A549 (cell line): ENCODE data around the gene MCM5. TPM values are rescaled to one million over a fixed set of nuclear protein-coding genes. Genes with fewer than 3 reads are reported as not detected.
A peak's percentile ranks its signal among the peaks of the same experiment; 100 is the strongest.

Source experiments
- ATAC-seq, 2 experiments: fragments of 200-7000 bp in 1 of 2; fragments of >200 bp in 1 of 2; cut with Nextera tagmentation in 1 of 2; cut with Tn5 transposase in 1 of 2; 3 replicates each; pipeline versions ENCODE4 v1.8.0 to v1.9.1; 2018 to 2020; ENCODE audit warnings: mild to moderate bottlenecking in 1 of 2, moderate library complexity in 1 of 2
- CTCF ChIA-PET: fragments of 300-600 bp; sonication (Branson Sonifier 250); formaldehyde crosslinking; extraction: SDS; loops from one replicate; lab custom pipeline; 2021; ENCODE audit warnings: antibody characterized with exemption, inconsistent platforms; lab: Yijun Ruan, JAX
- POLR2A ChIA-PET: fragments of 350-600 bp; formaldehyde crosslinking; extraction: SDS; loops from one replicate; lab custom pipeline; 2021; ENCODE audit warnings: antibody characterized with exemption, inconsistent platforms; lab: Yijun Ruan, JAX
- DNase-seq, 2 experiments: peaks; one replicate each; pipeline versions ENCODE4 v3.0.0 to v3.0.0-alpha.2; 2011 to 2016; ENCODE audit warnings: low read depth in 1 of 2, low spot score in 1 of 2
- FAIRE-seq: peaks from 2 replicates; lab custom pipeline; 2011; peaks lifted over from hg19 to GRCh38; lab: Jason Lieb, UNC
- H3K27ac ChIP-seq, 2 experiments: fragments of >200 bp; sonication (Bioruptor Twin); formaldehyde crosslinking; 3 replicates each; pipeline ENCODE4 v1.5.1; 2016 to 2017
- H3K4me1 ChIP-seq: fragments of >200 bp; sonication (Bioruptor Twin); formaldehyde crosslinking; 3 replicates; pipeline ENCODE4 v1.6.1; 2016
- H3K4me2 ChIP-seq: fragments of >200 bp; sonication (Bioruptor Twin); formaldehyde crosslinking; 3 replicates; pipeline ENCODE4 v1.6.1; 2016
- H3K4me3 ChIP-seq: fragments of >200 bp; sonication (Bioruptor Twin); formaldehyde crosslinking; 3 replicates; pipeline ENCODE4 v1.5.1; 2016
- H3K9me3 ChIP-seq: fragments of >200 bp; sonication (Bioruptor Twin); formaldehyde crosslinking; 3 replicates; pipeline ENCODE4 v1.6.1; 2016
- CBX8 ChIP-seq: fragments of 200-600 bp; sonication (generic); IDR thresholded peaks from 2 replicates; pipeline ENCODE4 v1.6.1; 2016
- CEBPB ChIP-seq, 2 experiments: fragments of >200 bp in 1 of 2; sonication (Bioruptor Twin) in 1 of 2; formaldehyde crosslinking in 1 of 2; IDR thresholded peaks; 2 replicates each; pipeline ENCODE4 v1.6.1; 2012 to 2016
- CHD2 ChIP-seq: fragments of 150-350 bp; IDR thresholded peaks from 2 replicates; pipeline ENCODE4 v1.6.1; 2014; ENCODE audit warnings: low read length; ENCODE audit not compliant: partially characterized antibody
- CHD4 ChIP-seq: fragments of 200-600 bp; sonication (generic); IDR thresholded peaks from 2 replicates; pipeline ENCODE4 v1.6.1; 2016; ENCODE audit warnings: antibody characterized with exemption, mild to moderate bottlenecking, borderline replicate concordance
- ESRRA ChIP-seq: fragments of 150-350 bp; IDR thresholded peaks from 2 replicates; pipeline ENCODE4 v1.6.1; 2014; ENCODE audit warnings: mild to moderate bottlenecking, low read length, borderline replicate concordance
- FOSL2 ChIP-seq, 2 experiments: fragments of 450-650 bp in 1 of 2; fragments of >200 bp in 1 of 2; sonication (Bioruptor Twin) in 1 of 2; formaldehyde crosslinking; IDR thresholded peaks; 2 replicates each; pipeline versions ENCODE4 v1.5.0 to v1.6.1; 2016 to 2020; ENCODE audit warnings: mild to moderate bottlenecking in 1 of 2, moderate library complexity in 1 of 2
- HDAC2 ChIP-seq: fragments of 200-600 bp; sonication (generic); IDR thresholded peaks from 2 replicates; pipeline ENCODE4 v1.6.1; 2016
- HOXA7 ChIP-seq: fragments of 250-450 bp; sonication (Bioruptor Pico); IDR thresholded peaks from 2 replicates; pipeline ENCODE4 v1.5.0; 2020; ENCODE audit warnings: mild to moderate bottlenecking, moderate library complexity
- HOXB13 ChIP-seq: fragments of 250-450 bp; sonication (Bioruptor Pico); IDR thresholded peaks from 2 replicates; pipeline ENCODE4 v1.5.0; 2020; ENCODE audit warnings: low read depth, mild to moderate bottlenecking, moderate library complexity
- HOXB5 ChIP-seq: fragments of 250-450 bp; sonication (Bioruptor Pico); IDR thresholded peaks from 2 replicates; pipeline ENCODE4 v1.5.0; 2020; ENCODE audit warnings: mild to moderate bottlenecking, moderate library complexity
- JUN ChIP-seq, 2 experiments: fragments of >200 bp; sonication (Bioruptor Twin); formaldehyde crosslinking; IDR thresholded peaks; 2 replicates in 1 of 2; 3 replicates in 1 of 2; pipeline ENCODE4 v1.6.1; 2016 to 2017
- KDM1A ChIP-seq: fragments of 200-600 bp; sonication (generic); IDR thresholded peaks from 2 replicates; pipeline ENCODE4 v1.6.1; 2016; ENCODE audit warnings: low read depth, mild to moderate bottlenecking
- MAZ ChIP-seq: fragments of 150-350 bp; IDR thresholded peaks from 2 replicates; pipeline ENCODE4 v1.6.1; 2014; ENCODE audit warnings: antibody characterized with exemption, low read depth, low read length, borderline replicate concordance
- MYC ChIP-seq: IDR thresholded peaks from 2 replicates; pipeline ENCODE4 v1.6.1; 2012; ENCODE audit warnings: mild to moderate bottlenecking, inconsistent platforms, low read length, improper control_type of control experiment, borderline replicate concordance
- NPAS2 ChIP-seq: fragments of 250-450 bp; sonication (Bioruptor Pico); IDR thresholded peaks from 2 replicates; pipeline ENCODE4 v1.8.0; 2022; ENCODE audit warnings: mild to moderate bottlenecking, moderate library complexity, borderline replicate concordance
- POLR2A ChIP-seq: IDR thresholded peaks from 2 replicates; pipeline ENCODE4 v1.6.1; 2012; ENCODE audit warnings: mild to moderate bottlenecking, low read length
- RAD21 ChIP-seq, 2 experiments: fragments of >200 bp in 1 of 2; sonication (Bioruptor Twin) in 1 of 2; formaldehyde crosslinking in 1 of 2; IDR thresholded peaks in 1 of 2; conservative IDR thresholded peaks in 1 of 2; 2 replicates in 1 of 2; 3 replicates in 1 of 2; pipeline ENCODE4 v1.6.1; 2012 to 2018; ENCODE audit warnings: inconsistent platforms in 1 of 2
- RARB ChIP-seq: fragments of 250-450 bp; sonication (Bioruptor Pico); IDR thresholded peaks from 2 replicates; pipeline ENCODE4 v1.8.0; 2021; ENCODE audit warnings: mild to moderate bottlenecking, moderate library complexity
- RCOR1 ChIP-seq: fragments of 150-350 bp; IDR thresholded peaks from 2 replicates; pipeline ENCODE4 v1.6.1; 2014; ENCODE audit warnings: antibody characterized with exemption, low read length, low read depth
- RFX5 ChIP-seq: fragments of 450-650 bp; IDR thresholded peaks from 2 replicates; pipeline ENCODE4 v1.7.1; 2014; ENCODE audit warnings: antibody characterized with exemption, mild to moderate bottlenecking, moderate library complexity
- SREBF2 ChIP-seq: fragments of 450-650 bp; IDR thresholded peaks from 2 replicates; pipeline ENCODE4 v1.6.1; 2014; ENCODE audit warnings: mild to moderate bottlenecking, moderate library complexity
- TFCP2L1 ChIP-seq: fragments of 250-450 bp; sonication (Bioruptor Pico); IDR thresholded peaks from 2 replicates; pipeline ENCODE4 v1.5.0; 2021; ENCODE audit warnings: mild to moderate bottlenecking
- TP53 ChIP-seq: fragments of 250-450 bp; sonication (Bioruptor Pico); IDR thresholded peaks from 2 replicates; pipeline ENCODE4 v1.5.0; 2021; ENCODE audit warnings: mild to moderate bottlenecking, moderate library complexity
- ZNF302 ChIP-seq: fragments of 250-450 bp; sonication (Bioruptor Pico); IDR thresholded peaks from 2 replicates; pipeline ENCODE4 v1.9.0; 2021; ENCODE audit warnings: inconsistent platforms, mild to moderate bottlenecking, moderate library complexity
- ZSCAN20 ChIP-seq: fragments of 250-450 bp; sonication (Bioruptor Pico); IDR thresholded peaks from 2 replicates; pipeline ENCODE4 v1.8.0; 2022; ENCODE audit warnings: mild to moderate bottlenecking, moderate library complexity
- WGBS: methylation state at CpG from one replicate; pipeline ENCODE4 v1.1.6; 2017; ENCODE audit errors: missing lambda C conversion rate; 5-methylcytosine and 5-hydroxymethylcytosine counted together
- polyA plus RNA-seq, 4 experiments: library from polyadenylated mRNA; depleted of rRNA in 3 of 4; stranded (reverse); fragments of >200 nt; fragmentation: RNase III in 1 of 4; extraction: RNeasy Plus Mini Kit Qiagen cat#74134 plus additional on column Dnase treatment in 1 of 4; gene quantifications; 2 replicates in 3 of 4; 3 replicates in 1 of 4; pipeline ENCODE4 v1.2.3, GENCODE V29; 2011 to 2017
- TF ChIP-seq, protein P1 (sequence below): fragments of 250-450 bp; sonication (Bioruptor Pico); IDR thresholded peaks from 2 replicates; pipeline ENCODE4 v1.5.0; 2020; ENCODE audit warnings: low read depth, mild to moderate bottlenecking, moderate library complexity
- TF ChIP-seq, protein P2 (sequence below): IDR thresholded peaks from 2 replicates; pipeline ENCODE4 v1.6.1; 2012
- TF ChIP-seq, protein P3 (sequence below): IDR thresholded peaks from 2 replicates; pipeline ENCODE4 v1.6.1; 2012

The MCM5 gene
- polyA plus RNA-seq, 2 of the 4 experiments (the other 2 are of a cell fraction) = 50.2 to 94.4 TPM

DNA sequence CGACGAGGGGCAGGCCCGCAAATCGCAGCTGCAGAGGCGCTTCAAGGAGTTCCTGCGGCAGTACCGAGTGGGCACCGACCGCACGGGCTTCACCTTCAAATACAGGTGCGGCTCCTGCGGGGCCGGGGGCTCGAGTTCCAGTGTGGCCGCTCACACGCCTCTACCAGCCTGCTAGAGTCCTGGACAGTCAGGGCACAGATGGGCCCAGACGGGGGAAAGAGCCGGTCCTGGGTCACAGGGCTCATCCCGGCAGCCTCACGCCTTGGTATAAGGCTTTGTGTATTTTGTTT lies 506 bp downstream of the MCM5 start:
- peak in 1 of 2 experiments; percentile 1; a peak in 3 of 6 replicates for ATAC-seq
- WGBS = 3% methylated on average over 18 of the region's 20 CpGs
- Histone ChIP-seq H3K4me3 (peak overlapping the region; percentile 77), H3K27ac (peak overlapping the region; percentile 84 to 95), H3K4me2 (peak overlapping the region; percentile 86), H3K9me3 (no peaks in the 10 kb centered on the region)
- ChIA-PET CTCF (interaction anchor here (1.5 kb wide), 1 partner anchor 49 kb away, joined by 5 read pairs; no protein-coding TSS in a partner anchor), POLR2A (no interaction called here)
- TF ChIP-seq JUN (IDR thresholded peaks at IDR 0.05) = no peak
- no peak for TF ChIP-seq HOXB5 (CRISPR knock-in tag)
- TF ChIP-seq HOXA7 (CRISPR knock-in tag) = no peak
- TF ChIP-seq, protein P1, sequence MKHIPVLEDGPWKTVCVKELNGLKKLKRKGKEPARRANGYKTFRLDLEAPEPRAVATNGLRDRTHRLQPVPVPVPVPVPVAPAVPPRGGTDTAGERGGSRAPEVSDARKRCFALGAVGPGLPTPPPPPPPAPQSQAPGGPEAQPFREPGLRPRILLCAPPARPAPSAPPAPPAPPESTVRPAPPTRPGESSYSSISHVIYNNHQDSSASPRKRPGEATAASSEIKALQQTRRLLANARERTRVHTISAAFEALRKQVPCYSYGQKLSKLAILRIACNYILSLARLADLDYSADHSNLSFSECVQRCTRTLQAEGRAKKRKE (CRISPR knock-in tag) = no peak
- no peak for TF ChIP-seq CEBPB (IDR thresholded peaks at IDR 0.05)
- TF ChIP-seq ESRRA = no peak
- TF ChIP-seq RARB = no peak
- no peak for TF ChIP-seq CHD4
- no peak for TF ChIP-seq CHD2
- no peak for TF ChIP-seq ZSCAN20 (CRISPR knock-in tag)
- TF ChIP-seq POLR2A = no peak
- TF ChIP-seq, protein P2, sequence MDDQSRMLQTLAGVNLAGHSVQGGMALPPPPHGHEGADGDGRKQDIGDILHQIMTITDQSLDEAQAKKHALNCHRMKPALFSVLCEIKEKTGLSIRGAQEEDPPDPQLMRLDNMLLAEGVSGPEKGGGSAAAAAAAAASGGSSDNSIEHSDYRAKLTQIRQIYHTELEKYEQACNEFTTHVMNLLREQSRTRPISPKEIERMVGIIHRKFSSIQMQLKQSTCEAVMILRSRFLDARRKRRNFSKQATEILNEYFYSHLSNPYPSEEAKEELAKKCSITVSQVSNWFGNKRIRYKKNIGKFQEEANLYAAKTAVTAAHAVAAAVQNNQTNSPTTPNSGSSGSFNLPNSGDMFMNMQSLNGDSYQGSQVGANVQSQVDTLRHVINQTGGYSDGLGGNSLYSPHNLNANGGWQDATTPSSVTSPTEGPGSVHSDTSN = no peak
- no peak for TF ChIP-seq RFX5
- TF ChIP-seq RCOR1 = no peak
- no peak for TF ChIP-seq MYC
- no peak for TF ChIP-seq TP53 (CRISPR knock-in tag)
- no peak for TF ChIP-seq RAD21 (conservative IDR thresholded peaks at IDR 0.05 in 1 of 2, IDR thresholded peaks at IDR 0.05 in 1 of 2)
- TF ChIP-seq CBX8 = no peak
- TF ChIP-seq, all 56 proteins: peak for 0
- FAIRE-seq = no peak
- DNase-seq = no peak
- peaks cover 54% of the 10 kb centered on the region for H3K4me1 ChIP-seq

DNA sequence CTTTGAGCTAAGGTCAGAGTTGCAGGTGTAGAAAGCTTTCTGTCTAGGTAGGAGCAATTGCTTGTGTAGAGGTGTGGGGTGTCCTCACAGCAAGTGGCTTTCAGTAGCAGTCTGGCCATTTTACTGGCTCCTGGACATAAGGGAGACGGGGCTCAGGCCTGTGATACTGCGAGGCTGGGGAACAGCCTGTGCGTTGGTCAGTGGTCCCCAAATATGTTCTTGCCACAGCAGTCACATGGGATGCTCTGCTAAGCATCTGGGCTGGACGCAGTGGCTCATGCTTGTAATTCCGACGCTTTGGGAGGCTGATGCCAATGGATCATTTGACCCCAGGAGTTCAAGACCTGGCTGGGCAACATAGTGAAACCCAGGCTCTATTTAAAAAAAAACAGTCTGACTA lies 1.9 kb downstream of the MCM5 start:
- TF ChIP-seq SREBF2 (no peak), FOSL2 (IDR thresholded peaks at IDR 0.05) (no peak), FOSL2 (CRISPR knock-in tag; IDR thresholded peaks at IDR 0.05) (no peak), ZNF302 (CRISPR knock-in tag) (no peak), KDM1A (no peak), MYC (no peak), TFCP2L1 (CRISPR knock-in tag) (no peak), MAZ (no peak), HDAC2 (no peak), HOXB13 (CRISPR knock-in tag) (no peak), NPAS2 (no peak), POLR2A (no peak)
- TF ChIP-seq, protein P3, sequence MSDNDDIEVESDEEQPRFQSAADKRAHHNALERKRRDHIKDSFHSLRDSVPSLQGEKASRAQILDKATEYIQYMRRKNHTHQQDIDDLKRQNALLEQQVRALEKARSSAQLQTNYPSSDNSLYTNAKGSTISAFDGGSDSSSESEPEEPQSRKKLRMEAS = no peak
- TF ChIP-seq, all 56 proteins: peak for 0
- ChIA-PET POLR2A (no interaction called here), CTCF (interaction anchor here (1.5 to 1.6 kb wide), 2 partner anchors 51 to 223 kb away, joined by 3 to 5 read pairs; no protein-coding TSS in a partner anchor)
- Histone ChIP-seq H3K4me2 (peak overlapping the region; percentile 86), H3K4me3 (no peak overlapping the region), H3K27ac (peak overlapping the region in 1 of 2 experiments; percentile 95; a peak in 2 of 6 replicates), H3K9me3 (no peaks in the 10 kb centered on the region), H3K4me1 (peaks cover 45% of the 10 kb centered on the region)
- WGBS = 88% methylated on average over 6 of the region's 6 CpGs
- DNase-seq (no peak), FAIRE-seq (no peak), ATAC-seq (no peak)
